ENCODE results near the gene HDAC4. TPM values are rescaled to one million over a fixed set of nuclear protein-coding genes. Genes with fewer than 3 reads are reported as not detected.

Gene HDAC4
- total RNA-seq, 1 experiment from 2014 or later: 40.1 TPM

DNA sequence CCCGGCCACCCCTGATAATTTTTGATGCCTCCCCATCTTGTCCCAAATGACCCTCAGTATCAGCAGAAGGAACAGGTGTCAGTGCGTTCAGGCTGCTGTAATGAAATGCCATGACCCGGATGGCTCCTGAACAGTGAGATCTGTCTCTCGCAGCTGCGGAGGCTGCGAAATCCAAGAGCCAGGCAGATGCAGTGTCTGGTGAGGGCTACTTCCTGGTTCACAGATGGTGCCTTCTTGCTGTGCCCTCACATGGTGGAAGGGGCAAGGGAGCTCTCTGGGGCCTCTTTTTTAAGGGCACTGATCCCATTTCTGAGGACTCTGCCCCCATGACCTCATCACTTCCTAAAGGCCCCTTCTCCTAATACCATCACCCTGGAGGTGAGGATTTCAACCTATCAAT lies 400.7 kb downstream of the HDAC4 start:
- ChIA-PET POLR2A (no interaction called here), CTCF (interaction anchor here (0.6 kb wide), 1 partner anchor 285 kb away, joined by 4 read pairs; no protein-coding TSS in a partner anchor)
- H3K27me3 ChIP-seq (ENCODE audit: control insufficient read depth, insufficient read depth, low read length): no peaks in the 10 kb centered on the region; the same call in 1 of the 2 replicates
- peaks cover under 1% of the 10 kb centered on the region; the same call in 1 of the 2 replicates for H3K9me3 ChIP-seq (ENCODE audit: control insufficient read depth, insufficient read depth, low read depth, low read length)
- H3K36me3 ChIP-seq (ENCODE audit: control insufficient read depth, insufficient read depth, low read length): no peaks in the 10 kb centered on the region
- H3K27ac ChIP-seq (ENCODE audit: low read length): no peak overlapping the region
- no peak overlapping the region for H3K4me3 ChIP-seq (ENCODE audit: low read depth in 2 of 2, low read length in 2 of 2)
- no peak for TF ChIP-seq SIN3A (IDR thresholded peaks at IDR 0.05; ENCODE audit: borderline replicate concordance, insufficient read depth, low read depth, low read length)
- TF ChIP-seq POLR2AphosphoS5 (IDR thresholded peaks at IDR 0.05; ENCODE audit: low read depth, low read length): no peak
- TF ChIP-seq, protein P1, sequence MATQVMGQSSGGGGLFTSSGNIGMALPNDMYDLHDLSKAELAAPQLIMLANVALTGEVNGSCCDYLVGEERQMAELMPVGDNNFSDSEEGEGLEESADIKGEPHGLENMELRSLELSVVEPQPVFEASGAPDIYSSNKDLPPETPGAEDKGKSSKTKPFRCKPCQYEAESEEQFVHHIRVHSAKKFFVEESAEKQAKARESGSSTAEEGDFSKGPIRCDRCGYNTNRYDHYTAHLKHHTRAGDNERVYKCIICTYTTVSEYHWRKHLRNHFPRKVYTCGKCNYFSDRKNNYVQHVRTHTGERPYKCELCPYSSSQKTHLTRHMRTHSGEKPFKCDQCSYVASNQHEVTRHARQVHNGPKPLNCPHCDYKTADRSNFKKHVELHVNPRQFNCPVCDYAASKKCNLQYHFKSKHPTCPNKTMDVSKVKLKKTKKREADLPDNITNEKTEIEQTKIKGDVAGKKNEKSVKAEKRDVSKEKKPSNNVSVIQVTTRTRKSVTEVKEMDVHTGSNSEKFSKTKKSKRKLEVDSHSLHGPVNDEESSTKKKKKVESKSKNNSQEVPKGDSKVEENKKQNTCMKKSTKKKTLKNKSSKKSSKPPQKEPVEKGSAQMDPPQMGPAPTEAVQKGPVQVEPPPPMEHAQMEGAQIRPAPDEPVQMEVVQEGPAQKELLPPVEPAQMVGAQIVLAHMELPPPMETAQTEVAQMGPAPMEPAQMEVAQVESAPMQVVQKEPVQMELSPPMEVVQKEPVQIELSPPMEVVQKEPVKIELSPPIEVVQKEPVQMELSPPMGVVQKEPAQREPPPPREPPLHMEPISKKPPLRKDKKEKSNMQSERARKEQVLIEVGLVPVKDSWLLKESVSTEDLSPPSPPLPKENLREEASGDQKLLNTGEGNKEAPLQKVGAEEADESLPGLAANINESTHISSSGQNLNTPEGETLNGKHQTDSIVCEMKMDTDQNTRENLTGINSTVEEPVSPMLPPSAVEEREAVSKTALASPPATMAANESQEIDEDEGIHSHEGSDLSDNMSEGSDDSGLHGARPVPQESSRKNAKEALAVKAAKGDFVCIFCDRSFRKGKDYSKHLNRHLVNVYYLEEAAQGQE (IDR thresholded peaks at IDR 0.05; ENCODE audit: insufficient read depth in 1 of 2, low read depth in 2 of 2, low read length in 1 of 2): no peak
- no peak for TF ChIP-seq TCF7L2 (IDR thresholded peaks at IDR 0.05; ENCODE audit: low read depth, low read length)
- TF ChIP-seq, protein P2, sequence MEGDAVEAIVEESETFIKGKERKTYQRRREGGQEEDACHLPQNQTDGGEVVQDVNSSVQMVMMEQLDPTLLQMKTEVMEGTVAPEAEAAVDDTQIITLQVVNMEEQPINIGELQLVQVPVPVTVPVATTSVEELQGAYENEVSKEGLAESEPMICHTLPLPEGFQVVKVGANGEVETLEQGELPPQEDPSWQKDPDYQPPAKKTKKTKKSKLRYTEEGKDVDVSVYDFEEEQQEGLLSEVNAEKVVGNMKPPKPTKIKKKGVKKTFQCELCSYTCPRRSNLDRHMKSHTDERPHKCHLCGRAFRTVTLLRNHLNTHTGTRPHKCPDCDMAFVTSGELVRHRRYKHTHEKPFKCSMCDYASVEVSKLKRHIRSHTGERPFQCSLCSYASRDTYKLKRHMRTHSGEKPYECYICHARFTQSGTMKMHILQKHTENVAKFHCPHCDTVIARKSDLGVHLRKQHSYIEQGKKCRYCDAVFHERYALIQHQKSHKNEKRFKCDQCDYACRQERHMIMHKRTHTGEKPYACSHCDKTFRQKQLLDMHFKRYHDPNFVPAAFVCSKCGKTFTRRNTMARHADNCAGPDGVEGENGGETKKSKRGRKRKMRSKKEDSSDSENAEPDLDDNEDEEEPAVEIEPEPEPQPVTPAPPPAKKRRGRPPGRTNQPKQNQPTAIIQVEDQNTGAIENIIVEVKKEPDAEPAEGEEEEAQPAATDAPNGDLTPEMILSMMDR (IDR thresholded peaks at IDR 0.05): no peak
- H3K4me1 ChIP-seq (ENCODE audit: control insufficient read depth, insufficient read depth, low read length): peaks cover 8% of the 10 kb centered on the region; the same call in 1 of the 2 replicates
- DNase-seq (ENCODE audit: low read depth, low spot score) (no peak), ATAC-seq (no peak)
- in situ Hi-C loops (cut with HindIII; ENCODE audit: low pct_unique_long_range_greater_than_20kb, low sequenced_read_pairs) (no loop called here), intact Hi-C loops (cut with micrococcal nuclease; ENCODE audit: unreplicated experiment) (no loop called here)
- BruUV-seq (replicated peaks): no TSS peak

DNA sequence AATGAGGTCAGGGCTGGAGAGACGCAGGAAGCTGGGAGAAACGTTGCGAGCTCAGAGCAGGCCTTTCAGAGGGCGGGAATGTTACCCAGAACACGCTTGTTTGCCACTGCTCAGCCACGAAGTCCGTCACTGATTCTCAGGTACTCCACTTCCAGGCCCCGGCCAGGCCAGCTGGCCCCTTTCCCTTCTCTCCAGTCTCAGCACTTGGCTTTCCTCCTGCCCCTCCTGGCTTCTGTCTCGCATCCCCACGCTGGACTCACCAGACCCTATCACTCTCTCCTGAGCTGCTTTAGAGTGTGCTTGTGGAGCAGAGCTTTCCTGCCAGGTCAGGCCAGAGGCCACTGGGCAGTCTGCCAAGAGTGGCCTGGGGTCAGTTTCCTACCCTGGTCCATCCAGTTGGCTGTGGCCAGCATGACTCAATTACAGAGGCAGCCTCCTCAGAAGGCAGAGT lies 401.5 kb downstream of the HDAC4 start:
- POLR2A ChIA-PET: no interaction called here
- CTCF ChIA-PET: interaction anchor here (0.6 kb wide), 1 partner anchor 286 kb away, joined by 4 read pairs; no protein-coding TSS in a partner anchor
- ATAC-seq: no peak

More for the DNA sequence above, 401.5 kb downstream of the HDAC4 start:
- BruUV-seq (replicated peaks): no TSS peak
- Histone ChIP-seq H3K9me3 (ENCODE audit: control insufficient read depth, insufficient read depth, low read depth, low read length) (peaks cover 7% of the 10 kb centered on the region; the same call in 1 of the 2 replicates), H3K4me1 (ENCODE audit: control insufficient read depth, insufficient read depth, low read length) (peaks cover 8% of the 10 kb centered on the region; the same call in 1 of the 2 replicates), H3K27me3 (ENCODE audit: control insufficient read depth, insufficient read depth, low read length) (no peaks in the 10 kb centered on the region; the same call in 1 of the 2 replicates), H3K4me3 (ENCODE audit: low read depth in 2 of 2, low read length in 2 of 2) (no peak overlapping the region), H3K27ac (ENCODE audit: low read length) (no peak overlapping the region), H3K36me3 (ENCODE audit: control insufficient read depth, insufficient read depth, low read length) (no peaks in the 10 kb centered on the region)
- TF ChIP-seq, protein P2 (IDR thresholded peaks at IDR 0.05): no peak
- TF ChIP-seq, protein P1 (IDR thresholded peaks at IDR 0.05; ENCODE audit: insufficient read depth in 1 of 2, low read depth in 2 of 2, low read length in 1 of 2): no peak
- DNase-seq (ENCODE audit: low read depth, low spot score): no peak
- intact Hi-C loops (cut with micrococcal nuclease; ENCODE audit: unreplicated experiment) (no loop called here), in situ Hi-C loops (cut with HindIII; ENCODE audit: low pct_unique_long_range_greater_than_20kb, low sequenced_read_pairs) (no loop called here)
